SK-N-SH (cell line): ENCODE data around the gene SSPN. TPM values are rescaled to one million over a fixed set of nuclear protein-coding genes. Genes with fewer than 3 reads are reported as not detected.

ENCODE experiments used
- ELF1 ChIP-seq: IDR thresholded peaks from 2 replicates; pipeline ENCODE4 v1.4.0; 2012
- EZH2phosphoT487 ChIP-seq: fragments of 200-600 bp; sonication (generic); IDR thresholded peaks from 2 replicates; pipeline ENCODE4 v1.6.1; 2017; ENCODE audit warnings: low read depth, mixed run types, mild to moderate bottlenecking, antibody characterized with exemption, moderate library complexity, borderline replicate concordance
- FOSL2 ChIP-seq: IDR thresholded peaks from 2 replicates; pipeline ENCODE4 v1.4.0; 2012; ENCODE audit warnings: low read depth, mild to moderate bottlenecking, moderate library complexity, borderline replicate concordance
- GABPA ChIP-seq: IDR thresholded peaks from 2 replicates; pipeline ENCODE4 v1.4.0; 2012; ENCODE audit warnings: low read depth, mild to moderate bottlenecking
- GATA2 ChIP-seq: sonication (generic); formaldehyde crosslinking; IDR thresholded peaks from 2 replicates; pipeline ENCODE4 v1.5.0; 2020; ENCODE audit warnings: mild to moderate bottlenecking, missing genetic modification reagents
- JUND ChIP-seq: IDR thresholded peaks from 2 replicates; pipeline ENCODE4 v1.4.0; 2012
- MEF2A ChIP-seq: IDR thresholded peaks from 2 replicates; pipeline ENCODE4 v1.4.0; 2012; ENCODE audit warnings: low read depth, borderline replicate concordance
- NRF1 ChIP-seq: IDR thresholded peaks from 2 replicates; pipeline ENCODE4 v1.6.1; 2012; ENCODE audit warnings: low read depth, mild to moderate bottlenecking, low read length
- RAD21 ChIP-seq: IDR thresholded peaks from 2 replicates; pipeline ENCODE4 v1.6.1; 2012; ENCODE audit warnings: mild to moderate bottlenecking, low read length
- RFX5 ChIP-seq: IDR thresholded peaks from 2 replicates; pipeline ENCODE4 v1.6.1; 2012; ENCODE audit warnings: mild to moderate bottlenecking, improper control_type of control experiment, low read length
- RXRA ChIP-seq: IDR thresholded peaks from 2 replicates; pipeline ENCODE4 v1.4.0; 2012; ENCODE audit warnings: low read depth, mild to moderate bottlenecking, borderline replicate concordance
- TCF12 ChIP-seq: IDR thresholded peaks from 2 replicates; pipeline ENCODE4 v1.4.0; 2012
- TEAD4 ChIP-seq: IDR thresholded peaks from 2 replicates; pipeline ENCODE4 v1.4.0; 2012; ENCODE audit warnings: mild to moderate bottlenecking, borderline replicate concordance; ENCODE audit not compliant: insufficient read depth
- YY1 ChIP-seq: IDR thresholded peaks from 2 replicates; pipeline ENCODE4 v1.4.0; 2012; ENCODE audit warnings: low read depth, mild to moderate bottlenecking
- polyA plus RNA-seq, 3 experiments: library from polyadenylated mRNA; depleted of rRNA; stranded (reverse); fragments of >200 nt; gene quantifications; 2 replicates each; pipeline ENCODE4 v1.2.3, GENCODE V29; 2012
- TF ChIP-seq, protein P1 (sequence below): IDR thresholded peaks from 2 replicates; pipeline ENCODE4 v1.6.1; 2012; ENCODE audit warnings: mild to moderate bottlenecking, low read depth, low read length, moderate library complexity
- TF ChIP-seq, protein P2 (sequence below): IDR thresholded peaks from 2 replicates; pipeline ENCODE4 v1.4.0; 2012; ENCODE audit warnings: low read depth, borderline replicate concordance
- TF ChIP-seq, protein P3 (sequence below): IDR thresholded peaks from 2 replicates; pipeline ENCODE4 v1.4.0; 2012; ENCODE audit warnings: low read depth
- TF ChIP-seq, protein P4 (sequence below): fragments of 200-600 bp; sonication (generic); IDR thresholded peaks from 2 replicates; pipeline ENCODE4 v1.6.1; 2017; ENCODE audit warnings: antibody characterized with exemption, mild to moderate bottlenecking, moderate library complexity
- TF ChIP-seq, protein P5 (sequence below): IDR thresholded peaks from 2 replicates; pipeline ENCODE4; 2012
- TF ChIP-seq, protein P6 (sequence below): IDR thresholded peaks from 2 replicates; pipeline ENCODE4 v1.4.0; 2012; ENCODE audit warnings: low read depth, borderline replicate concordance

Gene SSPN
- polyA plus RNA-seq, 1 of the 3 experiments (the other 2 are of a cell fraction), result 5.9 TPM

DNA sequence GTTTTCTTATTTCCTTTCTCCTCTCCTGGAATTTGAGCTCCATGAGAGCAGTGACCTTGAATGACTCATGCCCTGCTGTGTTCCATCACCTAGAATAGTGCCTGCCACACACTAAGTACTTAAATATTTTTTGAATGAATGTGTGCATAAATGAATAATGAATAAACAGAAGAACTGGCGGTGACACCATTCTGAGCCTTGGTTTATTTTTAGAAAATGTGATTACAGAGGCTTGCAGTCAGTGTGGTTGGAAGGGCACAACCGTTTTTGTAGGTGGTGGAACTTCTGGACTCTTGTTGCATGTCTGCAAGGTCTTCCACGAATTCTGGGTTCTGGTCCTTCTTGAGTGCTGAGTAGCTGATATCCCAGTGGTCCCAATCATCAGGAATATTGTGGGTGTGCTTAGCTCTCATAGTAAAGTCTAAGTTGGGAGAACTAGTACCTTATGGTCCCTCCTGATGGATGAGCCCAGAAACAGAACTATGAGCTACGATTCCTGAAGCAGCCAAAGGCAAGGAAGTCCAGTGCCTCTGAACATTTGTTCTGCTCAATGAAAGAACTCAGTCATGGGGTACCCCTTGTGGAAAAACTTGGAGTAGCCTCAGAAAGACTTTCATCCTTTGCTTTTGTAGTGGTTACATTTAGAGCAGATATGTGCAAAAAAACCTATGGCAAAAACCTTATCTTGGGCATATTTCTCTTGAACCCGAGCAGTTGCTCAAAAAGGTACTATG, 41.8 kb upstream of the SSPN start (continued):
- TF ChIP-seq, protein P1, sequence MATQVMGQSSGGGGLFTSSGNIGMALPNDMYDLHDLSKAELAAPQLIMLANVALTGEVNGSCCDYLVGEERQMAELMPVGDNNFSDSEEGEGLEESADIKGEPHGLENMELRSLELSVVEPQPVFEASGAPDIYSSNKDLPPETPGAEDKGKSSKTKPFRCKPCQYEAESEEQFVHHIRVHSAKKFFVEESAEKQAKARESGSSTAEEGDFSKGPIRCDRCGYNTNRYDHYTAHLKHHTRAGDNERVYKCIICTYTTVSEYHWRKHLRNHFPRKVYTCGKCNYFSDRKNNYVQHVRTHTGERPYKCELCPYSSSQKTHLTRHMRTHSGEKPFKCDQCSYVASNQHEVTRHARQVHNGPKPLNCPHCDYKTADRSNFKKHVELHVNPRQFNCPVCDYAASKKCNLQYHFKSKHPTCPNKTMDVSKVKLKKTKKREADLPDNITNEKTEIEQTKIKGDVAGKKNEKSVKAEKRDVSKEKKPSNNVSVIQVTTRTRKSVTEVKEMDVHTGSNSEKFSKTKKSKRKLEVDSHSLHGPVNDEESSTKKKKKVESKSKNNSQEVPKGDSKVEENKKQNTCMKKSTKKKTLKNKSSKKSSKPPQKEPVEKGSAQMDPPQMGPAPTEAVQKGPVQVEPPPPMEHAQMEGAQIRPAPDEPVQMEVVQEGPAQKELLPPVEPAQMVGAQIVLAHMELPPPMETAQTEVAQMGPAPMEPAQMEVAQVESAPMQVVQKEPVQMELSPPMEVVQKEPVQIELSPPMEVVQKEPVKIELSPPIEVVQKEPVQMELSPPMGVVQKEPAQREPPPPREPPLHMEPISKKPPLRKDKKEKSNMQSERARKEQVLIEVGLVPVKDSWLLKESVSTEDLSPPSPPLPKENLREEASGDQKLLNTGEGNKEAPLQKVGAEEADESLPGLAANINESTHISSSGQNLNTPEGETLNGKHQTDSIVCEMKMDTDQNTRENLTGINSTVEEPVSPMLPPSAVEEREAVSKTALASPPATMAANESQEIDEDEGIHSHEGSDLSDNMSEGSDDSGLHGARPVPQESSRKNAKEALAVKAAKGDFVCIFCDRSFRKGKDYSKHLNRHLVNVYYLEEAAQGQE, result no peak
- TF ChIP-seq NRF1 (no peak), EZH2phosphoT487 (no peak), RAD21 (no peak), RXRA (peak; percentile 99), GATA2 (CRISPR knock-in tag) (no peak), TEAD4 (peak; percentile 98), RFX5 (no peak), ELF1 (no peak), FOSL2 (peak; percentile 100), TCF12 (peak; percentile 100), YY1 (peak; percentile 45; the same call in 1 of the 2 replicates), GABPA (peak; percentile 41; the same call in 1 of the 2 replicates), JUND (peak; percentile 100), MEF2A (peak; percentile 100)
- TF ChIP-seq, protein P2, sequence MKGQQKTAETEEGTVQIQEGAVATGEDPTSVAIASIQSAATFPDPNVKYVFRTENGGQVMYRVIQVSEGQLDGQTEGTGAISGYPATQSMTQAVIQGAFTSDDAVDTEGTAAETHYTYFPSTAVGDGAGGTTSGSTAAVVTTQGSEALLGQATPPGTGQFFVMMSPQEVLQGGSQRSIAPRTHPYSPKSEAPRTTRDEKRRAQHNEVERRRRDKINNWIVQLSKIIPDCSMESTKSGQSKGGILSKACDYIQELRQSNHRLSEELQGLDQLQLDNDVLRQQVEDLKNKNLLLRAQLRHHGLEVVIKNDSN, result no peak
- TF ChIP-seq, protein P3, sequence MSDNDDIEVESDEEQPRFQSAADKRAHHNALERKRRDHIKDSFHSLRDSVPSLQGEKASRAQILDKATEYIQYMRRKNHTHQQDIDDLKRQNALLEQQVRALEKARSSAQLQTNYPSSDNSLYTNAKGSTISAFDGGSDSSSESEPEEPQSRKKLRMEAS, result peak; percentile 64
- TF ChIP-seq, protein P4, sequence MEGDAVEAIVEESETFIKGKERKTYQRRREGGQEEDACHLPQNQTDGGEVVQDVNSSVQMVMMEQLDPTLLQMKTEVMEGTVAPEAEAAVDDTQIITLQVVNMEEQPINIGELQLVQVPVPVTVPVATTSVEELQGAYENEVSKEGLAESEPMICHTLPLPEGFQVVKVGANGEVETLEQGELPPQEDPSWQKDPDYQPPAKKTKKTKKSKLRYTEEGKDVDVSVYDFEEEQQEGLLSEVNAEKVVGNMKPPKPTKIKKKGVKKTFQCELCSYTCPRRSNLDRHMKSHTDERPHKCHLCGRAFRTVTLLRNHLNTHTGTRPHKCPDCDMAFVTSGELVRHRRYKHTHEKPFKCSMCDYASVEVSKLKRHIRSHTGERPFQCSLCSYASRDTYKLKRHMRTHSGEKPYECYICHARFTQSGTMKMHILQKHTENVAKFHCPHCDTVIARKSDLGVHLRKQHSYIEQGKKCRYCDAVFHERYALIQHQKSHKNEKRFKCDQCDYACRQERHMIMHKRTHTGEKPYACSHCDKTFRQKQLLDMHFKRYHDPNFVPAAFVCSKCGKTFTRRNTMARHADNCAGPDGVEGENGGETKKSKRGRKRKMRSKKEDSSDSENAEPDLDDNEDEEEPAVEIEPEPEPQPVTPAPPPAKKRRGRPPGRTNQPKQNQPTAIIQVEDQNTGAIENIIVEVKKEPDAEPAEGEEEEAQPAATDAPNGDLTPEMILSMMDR, result peak; percentile 51
- TF ChIP-seq, protein P5, sequence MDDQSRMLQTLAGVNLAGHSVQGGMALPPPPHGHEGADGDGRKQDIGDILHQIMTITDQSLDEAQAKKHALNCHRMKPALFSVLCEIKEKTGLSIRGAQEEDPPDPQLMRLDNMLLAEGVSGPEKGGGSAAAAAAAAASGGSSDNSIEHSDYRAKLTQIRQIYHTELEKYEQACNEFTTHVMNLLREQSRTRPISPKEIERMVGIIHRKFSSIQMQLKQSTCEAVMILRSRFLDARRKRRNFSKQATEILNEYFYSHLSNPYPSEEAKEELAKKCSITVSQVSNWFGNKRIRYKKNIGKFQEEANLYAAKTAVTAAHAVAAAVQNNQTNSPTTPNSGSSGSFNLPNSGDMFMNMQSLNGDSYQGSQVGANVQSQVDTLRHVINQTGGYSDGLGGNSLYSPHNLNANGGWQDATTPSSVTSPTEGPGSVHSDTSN, result peak; percentile 97
- TF ChIP-seq, protein P6, sequence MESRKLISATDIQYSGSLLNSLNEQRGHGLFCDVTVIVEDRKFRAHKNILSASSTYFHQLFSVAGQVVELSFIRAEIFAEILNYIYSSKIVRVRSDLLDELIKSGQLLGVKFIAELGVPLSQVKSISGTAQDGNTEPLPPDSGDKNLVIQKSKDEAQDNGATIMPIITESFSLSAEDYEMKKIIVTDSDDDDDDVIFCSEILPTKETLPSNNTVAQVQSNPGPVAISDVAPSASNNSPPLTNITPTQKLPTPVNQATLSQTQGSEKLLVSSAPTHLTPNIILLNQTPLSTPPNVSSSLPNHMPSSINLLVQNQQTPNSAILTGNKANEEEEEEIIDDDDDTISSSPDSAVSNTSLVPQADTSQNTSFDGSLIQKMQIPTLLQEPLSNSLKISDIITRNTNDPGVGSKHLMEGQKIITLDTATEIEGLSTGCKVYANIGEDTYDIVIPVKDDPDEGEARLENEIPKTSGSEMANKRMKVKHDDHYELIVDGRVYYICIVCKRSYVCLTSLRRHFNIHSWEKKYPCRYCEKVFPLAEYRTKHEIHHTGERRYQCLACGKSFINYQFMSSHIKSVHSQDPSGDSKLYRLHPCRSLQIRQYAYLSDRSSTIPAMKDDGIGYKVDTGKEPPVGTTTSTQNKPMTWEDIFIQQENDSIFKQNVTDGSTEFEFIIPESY, result peak; percentile 76
